ENCODE data around the gene CYB5R4. TPM values are rescaled to one million over a fixed set of nuclear protein-coding genes. Genes with fewer than 3 reads are reported as not detected.

Gene CYB5R4
- polyA plus RNA-seq, 1 donor from 2014 or later, result 18.0 TPM

- Histone ChIP-seq H3K36me3 (ENCODE audit: insufficient read depth, low read length) (no peaks in the 10 kb centered on the region), H3K79me2 (replicated peaks; ENCODE audit: insufficient read depth, low read length) (no peaks in the 10 kb centered on the region), H3K4me2 (ENCODE audit: low read length) (no peak overlapping the region), H4K20me1 (ENCODE audit: insufficient read depth) (no peaks in the 10 kb centered on the region), H3K27me3 (ENCODE audit: insufficient read depth, low read depth, low read length) (no peaks in the 10 kb centered on the region), H3K4me3 (ENCODE audit: low read length) (no peak overlapping the region), H3K9ac (ENCODE audit: low read length) (no peak overlapping the region), H3K9me2 (ENCODE audit: insufficient read depth, low read length) (no peaks in the 10 kb centered on the region), H2AFZ (ENCODE audit: low read depth, low read length) (no peak overlapping the region), H3K9me3 (ENCODE audit: low read length) (no peaks in the 10 kb centered on the region), H3K27ac (ENCODE audit: low read length) (no peak overlapping the region), H3F3A (ENCODE audit: insufficient read depth, low read length, poor library complexity, severe bottlenecking) (no peaks in the 10 kb centered on the region)
- TF ChIP-seq SMC3 (conservative IDR thresholded peaks at IDR 0.05; ENCODE audit: poor library complexity) (no peak), EZH2 (IDR thresholded peaks at IDR 0.05; ENCODE audit: borderline replicate concordance, insufficient read depth, low read length, poor library complexity, severe bottlenecking) (no peak), POLR2AphosphoS5 (IDR thresholded peaks at IDR 0.05) (no peak), MXI1 (conservative IDR thresholded peaks at IDR 0.05; ENCODE audit: poor library complexity, severe bottlenecking) (no peak), RAD21 (conservative IDR thresholded peaks at IDR 0.05) (no peak), TAF1 (IDR thresholded peaks at IDR 0.05; ENCODE audit: low read depth) (no peak), CTCF (IDR thresholded peaks at IDR 0.05; ENCODE audit: poor library complexity, severe bottlenecking) (no peak), EP300 (conservative IDR thresholded peaks at IDR 0.05; ENCODE audit: poor library complexity, severe bottlenecking) (no peak), REST (IDR thresholded peaks at IDR 0.05; ENCODE audit: borderline replicate concordance) (no peak)
Measured at GRCh38 chr6:83883240-83883639, 23.8 kb downstream of the CYB5R4 start.

- Histone ChIP-seq H3K9me2 (ENCODE audit: insufficient read depth, low read length) (no peaks in the 10 kb centered on the region), H3F3A (ENCODE audit: insufficient read depth, low read length, poor library complexity, severe bottlenecking) (no peaks in the 10 kb centered on the region), H4K20me1 (ENCODE audit: insufficient read depth) (no peaks in the 10 kb centered on the region), H3K9ac (ENCODE audit: low read length) (no peak overlapping the region), H3K9me3 (ENCODE audit: low read length) (no peaks in the 10 kb centered on the region), H3K36me3 (ENCODE audit: insufficient read depth, low read length) (no peaks in the 10 kb centered on the region), H2AFZ (ENCODE audit: low read depth, low read length) (no peak overlapping the region), H3K4me3 (ENCODE audit: low read length) (no peak overlapping the region), H3K79me2 (replicated peaks; ENCODE audit: insufficient read depth, low read length) (no peaks in the 10 kb centered on the region), H3K4me2 (ENCODE audit: low read length) (no peak overlapping the region), H3K27me3 (ENCODE audit: insufficient read depth, low read depth, low read length) (no peaks in the 10 kb centered on the region), H3K27ac (ENCODE audit: low read length) (no peak overlapping the region)
- peak; percentile 89 for TF ChIP-seq CTCF (IDR thresholded peaks at IDR 0.05; ENCODE audit: poor library complexity, severe bottlenecking)
- peak; percentile 94 for TF ChIP-seq RAD21 (conservative IDR thresholded peaks at IDR 0.05)
- no peak for TF ChIP-seq REST (IDR thresholded peaks at IDR 0.05; ENCODE audit: borderline replicate concordance)
- TF ChIP-seq TAF1 (IDR thresholded peaks at IDR 0.05; ENCODE audit: low read depth), result no peak
- no peak for TF ChIP-seq EP300 (conservative IDR thresholded peaks at IDR 0.05; ENCODE audit: poor library complexity, severe bottlenecking)
- no peak for TF ChIP-seq POLR2AphosphoS5 (IDR thresholded peaks at IDR 0.05)
- TF ChIP-seq MXI1 (conservative IDR thresholded peaks at IDR 0.05; ENCODE audit: poor library complexity, severe bottlenecking), result no peak
- peak; percentile 96 for TF ChIP-seq SMC3 (conservative IDR thresholded peaks at IDR 0.05; ENCODE audit: poor library complexity)
- TF ChIP-seq EZH2 (IDR thresholded peaks at IDR 0.05; ENCODE audit: borderline replicate concordance, insufficient read depth, low read length, poor library complexity, severe bottlenecking), result no peak
Measured at GRCh38 chr6:83884523-83884922, 25.0 kb downstream of the CYB5R4 start.
